ENCODE data around the gene ADARB2.

GRCh38 chr10:1316809-1317143 lies 420.5 kb downstream of the ADARB2 start:
- no peak for TF ChIP-seq CTCF (IDR thresholded peaks at IDR 0.05)
- no peak for TF ChIP-seq POLR2A (IDR thresholded peaks at IDR 0.05)
